Mucosa of stomach (tissue), 1 donor: ENCODE data around the gene FDXR.

ENCODE experiments used
- H3K27me3 ChIP-seq: one replicate; pipeline ENCODE4 v1.7.0; 2013; ENCODE audit warnings: mild to moderate bottlenecking, low read length; ENCODE audit not compliant: control insufficient read depth, insufficient read depth
- H3K36me3 ChIP-seq: one replicate; pipeline ENCODE4 v1.7.0; 2013; ENCODE audit warnings: low read length; ENCODE audit not compliant: control insufficient read depth, insufficient read depth
- H3K4me1 ChIP-seq: one replicate; pipeline ENCODE4 v1.7.0; 2013; ENCODE audit warnings: mild to moderate bottlenecking, low read length; ENCODE audit not compliant: control insufficient read depth, insufficient read depth
- H3K4me3 ChIP-seq: one replicate; pipeline ENCODE4 v1.7.0; 2013; ENCODE audit warnings: low read length
- H3K9ac ChIP-seq: one replicate; pipeline ENCODE4 v1.7.0; 2013; ENCODE audit warnings: mild to moderate bottlenecking, low read length, moderate library complexity
- H3K9me3 ChIP-seq: one replicate; pipeline ENCODE4 v1.7.0; 2013; ENCODE audit warnings: mild to moderate bottlenecking, low read length, moderate library complexity; ENCODE audit not compliant: control insufficient read depth
- donor health status: Pancreatic carcinoma.

FDXR gene

DNA sequence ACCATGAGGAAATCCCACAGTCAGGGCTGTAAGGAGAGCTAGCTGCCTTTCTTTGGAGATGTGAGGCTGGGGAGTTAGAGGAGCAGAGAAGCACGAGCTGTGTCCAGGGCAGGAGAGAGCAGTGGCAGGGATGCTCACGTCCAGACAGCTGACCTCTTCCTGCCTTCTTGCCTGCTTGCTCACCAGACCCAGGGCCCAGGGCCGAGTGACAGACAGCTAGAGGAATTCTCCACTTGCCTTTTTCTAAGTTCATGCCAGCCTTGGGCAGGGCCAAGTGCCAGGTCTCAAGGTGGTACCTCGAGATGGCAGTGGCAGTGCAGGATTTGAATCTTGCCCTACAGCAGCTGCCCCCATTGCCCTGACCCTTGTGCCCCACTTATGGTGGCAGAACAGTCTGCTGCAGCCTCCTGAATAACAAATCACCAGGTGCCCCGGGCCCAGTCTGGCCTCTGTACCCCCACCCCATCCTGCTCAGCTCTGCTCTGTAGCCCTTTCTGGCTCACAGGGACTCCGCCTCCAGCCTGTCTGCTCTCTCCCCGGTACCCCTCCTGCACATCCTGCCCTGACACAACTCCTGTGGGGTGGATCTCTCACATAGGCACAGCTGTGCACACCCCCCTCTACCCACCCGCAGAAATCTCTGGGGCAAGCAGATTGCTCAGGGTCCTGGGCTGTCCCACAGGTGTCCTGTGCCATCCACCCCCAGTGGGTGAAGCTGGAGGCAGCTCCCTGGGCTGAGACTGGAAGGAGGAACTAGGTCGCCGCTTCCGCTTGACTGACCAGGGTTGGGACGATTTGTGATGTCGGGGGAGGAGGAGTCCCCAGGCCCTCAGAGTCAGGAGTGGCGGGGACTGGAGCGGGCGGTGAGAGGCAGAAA is 39.1 kb downstream of the FDXR start:
- Histone ChIP-seq H3K9ac (no peak overlapping the region), H3K4me3 (no peak overlapping the region), H3K4me1 (no peaks in the 10 kb centered on the region), H3K9me3 (no peaks in the 10 kb centered on the region), H3K27me3 (no peaks in the 10 kb centered on the region), H3K36me3 (peaks cover 4% of the 10 kb centered on the region)

DNA sequence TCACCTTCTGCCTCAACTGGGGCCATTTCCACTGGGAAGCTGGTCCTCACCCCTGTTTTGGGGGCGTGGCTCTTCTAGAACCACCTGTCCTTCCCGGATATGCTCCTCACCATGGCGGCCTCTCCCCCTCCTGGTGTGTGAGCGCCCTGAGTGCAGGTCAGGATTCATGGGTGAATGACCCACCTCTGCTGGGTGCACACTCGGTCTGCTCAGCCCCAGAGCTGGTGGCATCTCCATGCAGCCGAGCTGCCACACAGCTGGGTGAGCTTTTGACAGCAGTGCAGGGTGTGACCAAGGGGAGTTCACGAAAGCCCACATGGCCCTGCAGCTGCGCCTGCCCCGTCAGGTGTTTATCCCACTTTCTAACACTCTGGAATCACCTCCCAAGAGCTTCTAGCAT is 40.4 kb downstream of the FDXR start:
- H3K4me1 ChIP-seq = no peaks in the 10 kb centered on the region
- no peaks in the 10 kb centered on the region for H3K27me3 ChIP-seq
- peaks cover 4% of the 10 kb centered on the region for H3K36me3 ChIP-seq
- H3K9ac ChIP-seq = no peak overlapping the region
- no peak overlapping the region for H3K4me3 ChIP-seq
- H3K9me3 ChIP-seq = no peaks in the 10 kb centered on the region

DNA sequence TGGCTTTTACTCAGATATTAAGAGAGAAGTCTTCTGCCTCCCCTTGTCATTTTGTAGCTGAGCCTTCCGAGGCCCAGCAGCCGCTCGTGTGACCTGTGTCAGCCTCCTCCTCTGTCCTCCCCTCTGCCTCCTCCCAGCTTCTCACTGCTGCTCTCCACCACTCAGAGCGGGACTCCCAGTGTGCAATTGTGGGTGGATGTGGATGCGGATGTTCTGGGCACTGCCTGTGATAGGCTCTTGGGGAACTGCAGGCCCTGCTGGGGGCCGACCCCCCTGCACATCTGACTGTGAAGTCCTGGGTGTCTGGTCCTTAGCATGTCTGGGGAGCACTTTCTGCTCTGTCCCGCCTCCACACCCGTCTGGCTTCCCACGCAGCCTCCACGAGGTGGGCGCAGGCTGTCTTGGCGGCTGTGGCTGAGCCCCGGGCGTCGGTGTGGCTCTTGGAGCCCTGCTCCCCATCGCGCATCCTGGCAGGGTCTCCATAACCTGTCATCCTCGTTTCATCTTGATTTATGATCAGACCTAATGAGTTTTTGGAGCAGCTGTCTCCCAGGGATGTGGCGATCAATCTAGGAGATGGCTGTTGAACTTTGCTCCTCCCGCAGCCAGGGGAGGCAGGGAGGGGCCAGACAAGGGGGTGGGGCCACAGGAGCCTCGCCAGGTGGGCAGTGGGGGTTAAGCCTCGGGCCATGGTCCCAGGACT is 41.2 kb downstream of the FDXR start:
- H3K9me3 ChIP-seq = no peaks in the 10 kb centered on the region
- H3K4me3 ChIP-seq = no peak overlapping the region
- H3K27me3 ChIP-seq = no peaks in the 10 kb centered on the region
- H3K9ac ChIP-seq = no peak overlapping the region
- no peaks in the 10 kb centered on the region for H3K4me1 ChIP-seq
- peaks cover 4% of the 10 kb centered on the region for H3K36me3 ChIP-seq

DNA sequence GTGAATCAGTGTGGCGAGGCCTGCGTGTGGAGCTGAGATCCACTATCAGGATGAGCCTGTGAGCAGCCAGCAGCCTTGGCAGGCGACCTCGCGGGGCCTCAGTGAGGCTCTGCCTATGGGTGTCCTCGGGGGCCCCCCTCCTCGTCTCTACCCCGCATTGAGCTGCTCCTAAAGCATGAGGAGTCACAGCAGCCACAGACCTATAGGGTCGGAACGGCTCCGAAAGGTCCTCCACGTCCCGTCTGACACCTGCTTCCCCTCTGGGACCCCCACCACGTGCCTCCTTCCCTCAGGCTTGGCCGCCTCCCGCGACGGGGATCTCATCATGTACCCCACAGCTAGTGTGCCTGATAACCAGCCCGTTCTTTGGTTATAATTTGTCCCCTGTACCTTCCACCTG is 41.9 kb downstream of the FDXR start:
- Histone ChIP-seq H3K9ac (no peak overlapping the region), H3K27me3 (no peaks in the 10 kb centered on the region), H3K4me3 (no peak overlapping the region), H3K9me3 (no peaks in the 10 kb centered on the region), H3K4me1 (no peaks in the 10 kb centered on the region), H3K36me3 (peaks cover 4% of the 10 kb centered on the region)

DNA sequence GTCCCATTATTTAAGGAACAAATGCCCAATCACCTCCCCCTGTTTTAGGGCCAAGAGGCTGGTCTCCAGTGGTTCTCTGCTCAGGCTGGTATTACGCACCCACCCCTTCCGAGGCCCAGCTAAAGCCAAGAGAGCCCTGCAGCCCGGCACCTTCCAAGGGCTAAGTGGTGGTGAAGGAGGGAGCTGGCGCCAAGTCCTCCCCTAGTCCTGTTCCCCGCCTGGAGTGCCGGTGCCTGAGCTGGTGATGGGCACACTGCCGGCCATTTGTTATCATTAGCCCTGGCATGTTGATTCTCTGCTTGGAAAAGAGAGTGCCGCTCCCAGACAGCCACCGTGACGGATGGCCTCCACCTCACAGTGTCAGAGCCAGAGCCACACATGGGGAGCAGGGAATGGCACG is 45.0 kb downstream of the FDXR start:
- no peak overlapping the region for H3K4me3 ChIP-seq
- H3K9me3 ChIP-seq = no peaks in the 10 kb centered on the region
- no peaks in the 10 kb centered on the region for H3K4me1 ChIP-seq
- no peak overlapping the region for H3K9ac ChIP-seq
- peaks cover 4% of the 10 kb centered on the region for H3K36me3 ChIP-seq
- no peaks in the 10 kb centered on the region for H3K27me3 ChIP-seq

DNA sequence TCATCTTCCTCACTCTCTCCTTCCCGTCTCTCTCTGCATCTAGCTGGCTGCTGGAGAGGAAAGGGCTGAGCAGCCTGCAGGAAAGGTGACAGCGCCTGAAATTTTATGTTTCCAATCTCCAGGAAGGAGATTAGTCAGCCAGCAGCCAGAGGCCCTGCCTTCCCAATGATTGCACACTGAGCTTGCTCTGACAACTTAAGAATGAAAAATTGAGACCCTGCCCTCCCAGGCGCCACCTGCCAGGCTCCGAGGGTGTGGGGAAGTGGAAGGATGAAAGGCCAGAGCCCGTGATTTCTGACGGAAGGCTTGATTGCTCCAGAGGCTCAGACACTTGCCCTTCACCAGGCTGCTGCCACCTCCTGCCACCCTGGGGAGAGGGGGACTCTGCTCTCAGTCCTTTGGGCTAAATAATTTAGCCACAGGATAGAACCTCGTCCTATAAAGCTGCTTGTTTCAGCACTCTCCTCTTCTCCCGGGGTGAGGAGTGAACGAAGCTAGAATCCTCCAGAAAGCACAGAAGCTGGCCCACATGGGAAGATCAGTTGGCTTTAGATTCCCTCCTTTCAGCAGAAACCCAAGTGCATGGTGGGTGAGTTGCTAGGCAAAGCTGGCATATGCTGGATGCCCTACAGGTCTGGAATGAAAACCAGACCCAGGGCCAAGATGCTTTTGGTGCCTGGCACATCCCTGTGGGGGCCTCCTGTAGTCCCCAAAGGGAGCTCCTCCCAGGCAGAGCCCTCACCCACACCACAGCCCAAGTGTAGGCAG is 46.7 kb downstream of the FDXR start:
- Histone ChIP-seq H3K9ac (no peak overlapping the region), H3K4me3 (no peak overlapping the region), H3K36me3 (peaks cover 4% of the 10 kb centered on the region), H3K27me3 (no peaks in the 10 kb centered on the region), H3K9me3 (no peaks in the 10 kb centered on the region), H3K4me1 (no peaks in the 10 kb centered on the region)

DNA sequence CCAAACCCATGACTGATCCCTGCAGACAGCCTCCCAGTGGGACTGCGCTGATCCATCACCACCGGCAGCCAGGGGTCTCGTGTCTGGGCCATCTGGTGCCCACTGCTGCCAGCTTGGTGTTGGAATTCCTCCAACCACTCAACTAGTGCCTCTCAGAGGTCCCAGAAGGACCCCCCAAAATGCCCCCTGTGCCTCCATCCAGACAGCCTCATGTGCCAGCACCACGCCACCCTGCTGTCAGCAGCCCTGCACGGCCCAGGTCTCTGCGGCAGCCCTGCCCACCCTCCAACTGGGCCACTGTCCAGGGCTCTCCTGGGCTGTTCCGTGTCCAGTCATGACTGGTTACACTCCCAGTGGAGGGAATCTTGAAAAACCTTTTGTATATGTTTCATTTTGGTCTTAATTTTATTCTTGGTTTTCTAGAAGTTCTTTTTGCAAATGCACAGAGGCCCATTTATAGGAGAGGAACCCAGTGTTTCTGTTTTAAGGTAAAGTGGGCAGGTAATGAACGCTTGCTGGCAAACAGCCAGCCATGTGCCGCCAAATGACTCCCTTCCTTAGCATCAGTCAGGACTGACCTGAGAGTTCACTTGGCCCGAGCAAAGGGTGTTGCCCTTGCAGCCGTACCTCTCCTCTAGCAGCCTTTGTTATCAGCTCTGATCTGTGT is 47.7 kb downstream of the FDXR start:
- no peak overlapping the region for H3K4me3 ChIP-seq
- H3K27me3 ChIP-seq = no peaks in the 10 kb centered on the region
- H3K9ac ChIP-seq = no peak overlapping the region
- H3K36me3 ChIP-seq = peaks cover 2% of the 10 kb centered on the region
- H3K4me1 ChIP-seq = no peaks in the 10 kb centered on the region
- H3K9me3 ChIP-seq = no peaks in the 10 kb centered on the region

DNA sequence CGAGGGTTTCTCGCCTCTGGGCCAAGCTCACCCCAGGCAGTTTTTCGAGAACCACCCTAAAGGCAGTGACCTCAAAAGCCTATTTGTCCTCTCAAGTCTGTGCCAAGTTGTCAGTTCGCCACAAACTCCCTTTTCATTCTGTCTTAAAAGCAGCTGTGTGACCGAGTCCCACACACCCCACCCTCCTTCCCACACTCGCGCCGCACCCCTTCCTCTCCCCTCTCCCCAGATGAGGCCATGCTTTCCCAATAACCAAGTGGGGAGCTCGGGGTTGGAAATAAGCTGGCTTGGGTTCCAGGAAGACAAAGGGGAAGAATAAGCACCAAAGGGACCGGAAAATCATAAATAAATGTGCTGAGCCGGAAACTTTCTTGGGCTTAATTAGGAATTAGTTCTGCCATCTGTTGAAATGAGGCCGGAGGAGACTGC is 49.8 kb downstream of the FDXR start:
- Histone ChIP-seq H3K4me3 (no peak overlapping the region), H3K9ac (no peak overlapping the region), H3K36me3 (no peaks in the 10 kb centered on the region), H3K4me1 (no peaks in the 10 kb centered on the region), H3K27me3 (no peaks in the 10 kb centered on the region), H3K9me3 (no peaks in the 10 kb centered on the region)

DNA sequence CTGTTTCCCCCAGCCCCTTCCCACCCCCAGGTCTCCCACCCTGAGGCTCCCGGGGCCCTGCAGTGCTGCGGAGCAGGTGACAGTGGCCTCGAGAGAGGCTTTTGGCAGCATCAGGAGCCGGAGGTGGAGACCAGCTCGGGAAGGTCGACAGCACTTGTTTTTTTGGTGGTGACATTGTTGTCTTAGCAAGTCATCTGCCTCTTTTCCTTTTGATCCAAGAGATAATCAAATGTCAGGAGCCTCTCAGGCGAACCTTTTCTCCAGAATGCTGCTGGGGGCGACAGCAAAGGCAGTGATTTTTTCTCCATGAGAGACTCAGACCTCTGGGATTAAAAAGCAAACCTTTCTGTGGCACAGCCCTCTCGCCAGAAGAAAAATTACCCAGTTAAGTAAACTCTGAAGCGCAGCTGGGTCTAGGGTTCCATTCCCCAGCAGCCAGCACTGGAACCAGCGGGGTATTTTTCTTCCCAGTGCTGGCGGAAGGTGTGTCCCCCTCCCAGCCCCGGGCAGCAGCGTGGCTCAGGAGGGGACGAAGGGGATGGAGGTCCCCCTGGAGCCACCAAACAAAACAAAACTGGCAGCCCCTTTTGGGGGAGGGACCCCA is 50.4 kb downstream of the FDXR start:
- Histone ChIP-seq H3K9ac (no peak overlapping the region), H3K4me1 (no peaks in the 10 kb centered on the region), H3K9me3 (no peaks in the 10 kb centered on the region), H3K36me3 (no peaks in the 10 kb centered on the region), H3K27me3 (no peaks in the 10 kb centered on the region), H3K4me3 (no peak overlapping the region)

DNA sequence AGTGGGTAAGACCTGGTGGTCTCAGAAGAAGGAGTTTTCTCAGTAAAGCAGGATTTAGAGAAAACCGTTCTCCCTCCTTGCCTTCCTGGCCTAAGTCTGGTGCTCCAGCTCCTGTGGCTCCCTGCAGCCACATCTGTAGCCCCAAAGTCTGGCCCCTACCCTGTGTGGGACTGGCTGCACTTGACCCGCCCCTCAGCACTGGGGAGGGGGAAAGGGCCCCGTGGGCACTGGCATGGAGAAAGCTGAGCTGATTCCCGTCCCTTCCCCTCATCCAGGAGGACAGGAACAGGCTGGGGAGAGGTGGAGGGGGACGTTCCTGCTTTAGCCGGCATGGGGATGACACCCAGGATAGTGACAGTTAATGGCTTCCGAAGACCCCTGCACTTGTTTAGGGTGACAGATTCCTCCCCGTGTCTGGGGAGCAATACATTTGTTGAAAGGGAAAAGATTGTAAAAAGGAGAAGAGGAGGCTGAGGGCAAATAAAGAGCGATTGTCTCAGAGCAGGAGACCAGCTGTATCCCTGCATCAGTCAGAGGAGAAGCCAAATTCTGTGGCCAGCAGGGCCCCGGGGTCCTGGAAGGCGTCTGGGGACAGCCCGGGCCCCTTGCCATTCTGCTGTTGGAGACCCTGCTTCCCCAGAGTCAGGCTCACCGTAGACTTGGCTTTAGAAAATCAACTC is 51.0 kb downstream of the FDXR start:
- Histone ChIP-seq H3K9me3 (no peaks in the 10 kb centered on the region), H3K27me3 (no peaks in the 10 kb centered on the region), H3K4me3 (no peak overlapping the region), H3K36me3 (no peaks in the 10 kb centered on the region), H3K4me1 (no peaks in the 10 kb centered on the region), H3K9ac (no peak overlapping the region)

DNA sequence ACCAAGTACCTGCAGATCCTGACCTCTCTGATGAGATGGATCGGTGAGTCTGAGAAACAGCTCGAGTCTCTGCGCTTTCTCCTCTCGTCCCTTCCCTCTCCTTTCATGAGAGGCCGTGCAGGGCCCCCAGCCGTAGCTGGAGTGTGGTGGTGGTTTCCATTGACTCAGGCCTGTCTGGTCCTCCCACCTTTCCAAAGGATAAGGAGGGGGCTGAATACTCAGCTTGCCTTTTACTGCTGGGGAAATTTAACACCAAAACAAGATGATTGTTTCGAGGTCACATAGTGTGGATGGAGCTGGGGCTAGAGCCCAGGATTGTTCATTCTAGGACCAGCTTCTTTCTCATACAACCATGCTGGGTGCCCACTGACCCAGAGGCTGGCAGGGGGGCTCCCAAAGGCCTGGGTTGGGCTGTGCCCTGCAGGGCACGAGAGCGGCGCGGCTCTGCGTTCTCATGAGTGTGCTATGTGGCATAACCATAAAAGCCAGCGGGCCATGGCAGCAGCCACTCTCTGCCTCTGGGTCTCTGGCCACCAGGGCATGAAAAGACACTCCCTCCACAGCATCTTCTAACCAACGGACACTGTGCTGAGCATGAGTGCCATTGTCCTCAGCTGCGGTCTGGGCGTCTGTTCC is 52.9 kb downstream of the FDXR start:
- Histone ChIP-seq H3K9ac (no peak overlapping the region), H3K4me3 (no peak overlapping the region), H3K4me1 (no peaks in the 10 kb centered on the region), H3K27me3 (no peaks in the 10 kb centered on the region), H3K36me3 (no peaks in the 10 kb centered on the region), H3K9me3 (no peaks in the 10 kb centered on the region)
